WTC11 (cell line): ENCODE results near the gene USP22. TPM values are rescaled to one million over a fixed set of nuclear protein-coding genes. Genes with fewer than 3 reads are reported as not detected.
A peak's percentile ranks its signal among the peaks of the same experiment; 100 is the strongest.
"Not testable (repeated sequence)": the region's sequence is repeated elsewhere in the genome, so short reads cannot be mapped to it uniquely, and the experiment has no call there.

Experiments used
- ATAC-seq: fragments of 200-7000 bp; cut with Tn5 transposase; 2 replicates; pipeline ENCODE4 v1.10.0; 2021; ENCODE audit warnings: mild to moderate bottlenecking, moderate library complexity
- CTCF ChIA-PET: fragments of 300-600 bp; sonication (Branson Sonifier 250); formaldehyde crosslinking; loops from one replicate; lab custom pipeline; 2021; ENCODE audit warnings: antibody characterized with exemption; lab: Charles Lee
- POLR2A ChIA-PET: fragments of 350-600 bp; sonication (Branson Sonifier 250); formaldehyde crosslinking; loops from one replicate; lab custom pipeline; 2021; ENCODE audit warnings: antibody characterized with exemption; lab: Charles Lee
- DNase-seq: peaks from one replicate; pipeline ENCODE4 v3.0.0; 2021; ENCODE audit warnings: low spot score
- H3K27ac Mint-ChIP-seq: 2 replicates; pipeline ENCODE4 v1.8.0; 2021; ENCODE audit warnings: mixed read lengths
- H3K27me3 Mint-ChIP-seq: 2 replicates; pipeline ENCODE4 v1.8.0; 2021; ENCODE audit warnings: low read depth, mild to moderate bottlenecking, moderate library complexity, mixed read lengths
- H3K36me3 Mint-ChIP-seq: 2 replicates; pipeline ENCODE4 v1.8.0; 2021; ENCODE audit warnings: mixed read lengths
- H3K4me1 Mint-ChIP-seq: 2 replicates; pipeline ENCODE4 v1.8.0; 2022; ENCODE audit warnings: mixed read lengths
- H3K4me3 Mint-ChIP-seq: 2 replicates; pipeline ENCODE4 v1.8.0; 2021; ENCODE audit warnings: mild to moderate bottlenecking, moderate library complexity, mixed read lengths
- H3K9me3 Mint-ChIP-seq: 2 replicates; pipeline ENCODE4 v1.8.0; 2021; ENCODE audit warnings: mixed read lengths
- AR ChIP-seq: fragments of 250-450 bp; sonication (Bioruptor Pico); IDR thresholded peaks from 2 replicates; pipeline ENCODE4 v1.9.0; 2021; ENCODE audit warnings: mild to moderate bottlenecking
- CBFB ChIP-seq: sonication (generic); formaldehyde crosslinking; IDR thresholded peaks from 2 replicates; pipeline ENCODE4 v1.8.1; 2022; ENCODE audit warnings: mild to moderate bottlenecking, low read depth, missing genetic modification reagents
- CREM ChIP-seq: sonication (generic); formaldehyde crosslinking; IDR thresholded peaks from 2 replicates; pipeline ENCODE4 v1.8.1; 2022; ENCODE audit warnings: mild to moderate bottlenecking, missing genetic modification reagents, moderate library complexity
- FOXP1 ChIP-seq: sonication (generic); formaldehyde crosslinking; IDR thresholded peaks from 2 replicates; pipeline ENCODE4 v1.8.0; 2022; ENCODE audit warnings: missing genetic modification reagents, mild to moderate bottlenecking, moderate library complexity, borderline replicate concordance
- NFYB ChIP-seq: sonication (generic); formaldehyde crosslinking; conservative IDR thresholded peaks from 2 replicates; pipeline ENCODE4 v1.8.0; 2022; ENCODE audit warnings: low read depth, missing genetic modification reagents
- STAT6 ChIP-seq: sonication (generic); formaldehyde crosslinking; conservative IDR thresholded peaks from 2 replicates; pipeline ENCODE4 v1.8.1; 2023; ENCODE audit warnings: mild to moderate bottlenecking, low read depth, missing genetic modification reagents, moderate library complexity
- ZNF219 ChIP-seq: sonication (generic); formaldehyde crosslinking; IDR thresholded peaks from 2 replicates; pipeline ENCODE4 v1.8.0; 2023; ENCODE audit warnings: missing genetic modification reagents, mild to moderate bottlenecking, borderline replicate concordance
- ZNF425 ChIP-seq: fragments of 250-450 bp; sonication (Bioruptor Pico); conservative IDR thresholded peaks from 2 replicates; pipeline ENCODE4 v1.9.0; 2021; ENCODE audit warnings: mild to moderate bottlenecking
- ZNF512 ChIP-seq: sonication (generic); formaldehyde crosslinking; IDR thresholded peaks from 2 replicates; pipeline ENCODE4 v1.8.1; 2022; ENCODE audit warnings: missing genetic modification reagents, borderline replicate concordance
- ZNF671 ChIP-seq: fragments of 250-450 bp; sonication (Bioruptor Pico); IDR thresholded peaks from 2 replicates; pipeline ENCODE4 v1.8.0; 2021; ENCODE audit warnings: mild to moderate bottlenecking
- total RNA-seq: library from RNA; stranded (reverse); gene quantifications from 3 replicates; pipeline ENCODE4 v1.2.3, GENCODE V29; 2021

The USP22 gene
- total RNA-seq, 1 experiment from 2014 or later: 289 TPM

- TF ChIP-seq ZNF425 (CRISPR knock-in tag) (no peak), CBFB (no peak), FOXP1 (CRISPR knock-in tag) (no peak), ZNF671 (CRISPR knock-in tag) (no peak)
Observed at GRCh38 chr17:21085707-21086106, 42.9 kb upstream of the USP22 start (continued).

GRCh38 chr17:21085280-21085679 lies 42.5 kb upstream of the USP22 start:
- peak; percentile 53 for TF ChIP-seq NFYB (CRISPR knock-in tag)

GRCh38 chr17:21082001-21082436 lies 39.2 kb upstream of the USP22 start:
- Mint-ChIP-seq H3K9me3 (peaks cover 34% of the 10 kb centered on the region), H3K27ac (no peak overlapping the region), H3K4me1 (peaks cover 24% of the 10 kb centered on the region), H3K4me3 (no peak overlapping the region), H3K36me3 (peaks cover 21% of the 10 kb centered on the region), H3K27me3 (no peaks in the 10 kb centered on the region; the same call in 1 of the 2 replicates)
- CTCF ChIA-PET: no interaction called here
- DNase-seq (no peak), ATAC-seq (no peak)
- TF ChIP-seq AR (CRISPR knock-in tag): no peak
- no peak for TF ChIP-seq ZNF219
- POLR2A ChIA-PET: no interaction called here

More at GRCh38 chr17:21085280-21085679, 42.5 kb upstream of the USP22 start:
- POLR2A ChIA-PET, DNase-seq, H3K4me3 Mint-ChIP-seq, ATAC-seq, H3K27me3 Mint-ChIP-seq, H3K27ac Mint-ChIP-seq, H3K4me1 Mint-ChIP-seq: not testable (repeated sequence)
- Mint-ChIP-seq H3K36me3 (peaks cover 19% of the 10 kb centered on the region), H3K9me3 (peaks cover 28% of the 10 kb centered on the region)
- CTCF ChIA-PET: interaction anchor here (0.6 to 1.0 kb wide), 4 partner anchors 14 to 191 kb away, joined by 3 to 4 read pairs (median 3); partner anchors contain the start of gene USP22

GRCh38 chr17:21079196-21079595 lies 36.4 kb upstream of the USP22 start:
- ATAC-seq: no peak
- DNase-seq: no peak
- POLR2A ChIA-PET: interaction anchor here (0.9 kb wide), 1 partner anchor 46 kb away, joined by 9 read pairs; no protein-coding TSS in a partner anchor
- Mint-ChIP-seq H3K9me3 (peaks cover 24% of the 10 kb centered on the region), H3K4me1 (peaks cover 29% of the 10 kb centered on the region), H3K27ac (no peak overlapping the region), H3K36me3 (peaks cover 15% of the 10 kb centered on the region), H3K4me3 (no peak overlapping the region), H3K27me3 (no peaks in the 10 kb centered on the region; the same call in 1 of the 2 replicates)
- CTCF ChIA-PET: interaction anchor here (0.7 to 2.0 kb wide), 5 partner anchors 20 to 432 kb away, joined by 3 to 7 read pairs (median 3); no protein-coding TSS in a partner anchor
- TF ChIP-seq CREM (CRISPR knock-in tag) (no peak), ZNF512 (CRISPR knock-in tag) (no peak), ZNF671 (CRISPR knock-in tag) (no peak), STAT6 (no peak)
